NB4 (cell line): ENCODE results near the gene EBF3.

Experiments used
- MYC ChIP-seq: IDR thresholded peaks from 2 replicates; pipeline ENCODE4 v1.6.1; 2011; ENCODE audit warnings: low read depth, low read length
- POLR2A ChIP-seq: IDR thresholded peaks from 2 replicates; pipeline ENCODE4 v1.6.1; 2011; ENCODE audit warnings: mild to moderate bottlenecking; ENCODE audit not compliant: insufficient read length; ENCODE audit errors: extremely low read depth
- TF ChIP-seq, protein P1 (sequence below): IDR thresholded peaks from one replicate; pipeline ENCODE4 v1.5.1; 2012; ENCODE audit warnings: low read depth, low read length
- TF ChIP-seq, protein P2 (sequence below): IDR thresholded peaks from 2 replicates; pipeline ENCODE4 v1.6.1; 2011; ENCODE audit warnings: low read depth, low read length

DNA sequence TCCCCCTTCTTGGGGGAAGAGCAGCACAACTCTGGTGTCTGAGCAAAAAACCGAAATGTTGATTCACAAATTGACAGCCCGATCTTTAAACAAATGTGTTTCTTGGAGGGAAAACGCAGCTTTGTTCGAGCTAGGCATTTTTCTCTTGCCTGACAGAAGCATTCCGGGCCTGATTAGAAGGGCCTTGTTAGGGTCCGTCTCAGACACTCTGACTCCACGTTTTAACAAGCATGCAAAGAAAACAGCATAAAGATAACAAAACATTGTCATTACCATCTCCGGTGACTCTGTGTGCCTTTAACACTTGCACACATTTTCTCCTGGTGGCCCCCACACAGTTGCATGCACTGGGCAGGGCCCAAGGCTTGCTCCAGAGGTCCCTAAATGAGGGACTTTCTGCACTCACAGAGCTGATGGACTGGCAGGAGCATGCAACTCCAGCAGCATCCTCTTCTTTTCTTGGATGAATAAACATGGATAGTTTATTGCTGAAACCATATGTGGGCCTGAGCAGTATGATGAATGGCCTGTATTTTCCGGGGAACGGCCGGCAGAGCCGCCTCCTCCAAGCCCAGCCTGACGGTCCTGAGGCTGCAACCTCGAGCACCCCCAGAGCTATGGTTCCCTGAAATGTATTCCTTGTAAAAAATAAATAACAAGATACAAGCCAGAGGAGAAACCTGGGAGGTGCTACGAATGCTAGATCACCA lies 50.9 kb downstream of the EBF3 start:
- TF ChIP-seq, protein P1, sequence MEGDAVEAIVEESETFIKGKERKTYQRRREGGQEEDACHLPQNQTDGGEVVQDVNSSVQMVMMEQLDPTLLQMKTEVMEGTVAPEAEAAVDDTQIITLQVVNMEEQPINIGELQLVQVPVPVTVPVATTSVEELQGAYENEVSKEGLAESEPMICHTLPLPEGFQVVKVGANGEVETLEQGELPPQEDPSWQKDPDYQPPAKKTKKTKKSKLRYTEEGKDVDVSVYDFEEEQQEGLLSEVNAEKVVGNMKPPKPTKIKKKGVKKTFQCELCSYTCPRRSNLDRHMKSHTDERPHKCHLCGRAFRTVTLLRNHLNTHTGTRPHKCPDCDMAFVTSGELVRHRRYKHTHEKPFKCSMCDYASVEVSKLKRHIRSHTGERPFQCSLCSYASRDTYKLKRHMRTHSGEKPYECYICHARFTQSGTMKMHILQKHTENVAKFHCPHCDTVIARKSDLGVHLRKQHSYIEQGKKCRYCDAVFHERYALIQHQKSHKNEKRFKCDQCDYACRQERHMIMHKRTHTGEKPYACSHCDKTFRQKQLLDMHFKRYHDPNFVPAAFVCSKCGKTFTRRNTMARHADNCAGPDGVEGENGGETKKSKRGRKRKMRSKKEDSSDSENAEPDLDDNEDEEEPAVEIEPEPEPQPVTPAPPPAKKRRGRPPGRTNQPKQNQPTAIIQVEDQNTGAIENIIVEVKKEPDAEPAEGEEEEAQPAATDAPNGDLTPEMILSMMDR: no peak
- TF ChIP-seq MYC (no peak), POLR2A (no peak)
- TF ChIP-seq, protein P2, sequence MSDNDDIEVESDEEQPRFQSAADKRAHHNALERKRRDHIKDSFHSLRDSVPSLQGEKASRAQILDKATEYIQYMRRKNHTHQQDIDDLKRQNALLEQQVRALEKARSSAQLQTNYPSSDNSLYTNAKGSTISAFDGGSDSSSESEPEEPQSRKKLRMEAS: no peak
